Activated CD8-positive, alpha-beta memory T cell treated with anti-CD3 and anti-CD28 coated beads, Interleukin-2, amount 50 U/mL, for 48 hours (primary cell): Measurements from ENCODE around the gene STARD3.

Source experiments
- DNase-seq: peaks from one replicate; pipeline ENCODE4 v3.0.0-alpha.2; 2020

The STARD3 gene

GRCh38 chr17:39660397-39661385 is 23.7 kb downstream of the STARD3 start:
- DNase-seq, result no peak

DNA sequence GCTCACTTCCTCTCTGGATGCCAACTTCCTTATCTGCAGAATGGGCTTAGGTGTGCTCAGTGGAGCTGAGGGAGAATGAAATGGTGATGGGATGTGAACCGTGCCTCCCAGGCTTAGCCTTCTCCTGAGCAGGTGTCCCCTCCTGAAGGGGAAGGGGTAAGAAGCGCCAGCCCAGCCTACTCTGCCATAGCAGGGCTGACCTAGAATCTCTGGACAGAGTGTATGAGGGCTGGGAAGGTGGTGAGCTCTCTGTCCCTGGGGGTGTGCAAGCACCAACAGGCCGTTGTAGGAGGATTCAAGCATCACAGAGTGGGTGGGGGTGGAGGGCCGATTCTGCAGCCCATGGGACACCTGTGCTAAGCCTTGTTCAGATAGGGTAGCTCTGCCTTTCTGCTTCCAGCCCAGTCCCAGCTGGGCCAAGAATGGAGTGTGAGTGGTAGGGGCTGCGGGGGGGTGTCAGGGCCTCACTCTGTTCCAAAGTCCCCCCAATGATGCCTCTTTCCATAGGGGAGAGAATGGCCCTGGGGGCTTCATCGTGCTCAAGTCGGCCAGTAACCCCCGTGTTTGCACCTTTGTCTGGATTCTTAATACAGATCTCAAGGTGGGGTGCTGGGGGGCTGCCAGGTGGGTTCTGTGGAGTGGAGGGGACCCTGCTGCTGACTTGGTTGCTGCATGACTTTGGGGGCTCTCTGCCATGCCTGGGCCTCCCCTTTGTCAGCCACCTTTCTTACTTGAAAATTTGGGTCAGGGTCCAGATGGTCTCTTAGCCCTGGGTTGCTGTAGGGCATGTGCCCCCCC is 25.0 kb downstream of the STARD3 start:
- DNase-seq, result no peak

GRCh38 chr17:39662551-39663339 is 25.8 kb downstream of the STARD3 start:
- no peak for DNase-seq

- DNase-seq, result no peak
These were observed 26.4 kb downstream of the STARD3 start for GRCh38 chr17:39663340-39663687.

GRCh38 chr17:39663688-39664580 is 27.0 kb downstream of the STARD3 start:
- DNase-seq, result no peak

DNA sequence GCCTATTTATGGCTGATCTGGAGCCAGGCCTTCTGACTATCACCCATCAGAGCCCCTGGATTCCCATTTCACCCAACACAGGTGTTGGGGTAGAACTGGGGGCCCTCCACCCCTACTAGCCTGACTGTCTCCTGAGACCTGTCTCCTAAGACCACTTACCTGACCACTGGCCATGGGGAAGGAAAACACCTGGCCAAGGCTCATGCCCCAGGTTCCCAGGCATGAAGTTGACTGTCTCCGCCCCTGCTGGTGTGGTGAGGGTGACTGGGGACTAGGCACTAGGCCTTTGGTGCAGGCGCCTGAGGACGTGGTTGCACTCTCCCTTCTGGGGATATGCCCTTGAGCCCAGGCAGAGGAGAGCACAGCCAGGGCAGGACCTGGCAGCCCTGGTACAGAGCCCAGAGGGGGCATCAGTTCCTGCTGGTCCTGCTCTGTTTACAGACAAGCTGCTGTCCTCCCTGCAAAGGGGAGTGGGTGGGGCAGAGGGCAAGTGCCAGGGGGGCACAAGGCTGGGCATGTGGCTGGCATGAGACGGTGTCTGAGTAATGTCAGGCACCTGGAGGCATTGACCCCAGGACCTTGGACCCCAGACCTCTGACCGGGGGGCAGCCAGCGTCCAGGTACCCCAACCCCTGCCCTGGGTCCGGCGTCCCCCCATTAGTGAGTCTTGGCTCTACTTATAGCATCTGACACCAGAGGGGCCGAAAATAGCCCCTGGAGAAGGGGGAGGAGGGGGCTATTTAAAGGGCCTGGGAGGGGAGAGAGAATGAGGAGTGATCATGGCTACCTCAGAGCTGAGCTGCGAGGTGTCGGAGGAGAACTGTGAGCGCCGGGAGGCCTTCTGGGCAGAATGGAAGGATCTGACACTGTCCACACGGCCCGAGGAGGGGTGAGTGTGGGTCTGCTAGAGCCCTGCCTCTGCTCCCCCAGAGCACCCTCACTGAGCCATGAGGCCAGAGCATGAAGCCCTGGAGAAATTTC is 27.9 kb downstream of the STARD3 start, which contains the start of gene TCAP:
TCAP (plus strand) TSS at position 769 of the 981 bp plus-strand sequence; CDS start at position 780, 11 bp downstream.
- DNase-seq, result no peak

DNA sequence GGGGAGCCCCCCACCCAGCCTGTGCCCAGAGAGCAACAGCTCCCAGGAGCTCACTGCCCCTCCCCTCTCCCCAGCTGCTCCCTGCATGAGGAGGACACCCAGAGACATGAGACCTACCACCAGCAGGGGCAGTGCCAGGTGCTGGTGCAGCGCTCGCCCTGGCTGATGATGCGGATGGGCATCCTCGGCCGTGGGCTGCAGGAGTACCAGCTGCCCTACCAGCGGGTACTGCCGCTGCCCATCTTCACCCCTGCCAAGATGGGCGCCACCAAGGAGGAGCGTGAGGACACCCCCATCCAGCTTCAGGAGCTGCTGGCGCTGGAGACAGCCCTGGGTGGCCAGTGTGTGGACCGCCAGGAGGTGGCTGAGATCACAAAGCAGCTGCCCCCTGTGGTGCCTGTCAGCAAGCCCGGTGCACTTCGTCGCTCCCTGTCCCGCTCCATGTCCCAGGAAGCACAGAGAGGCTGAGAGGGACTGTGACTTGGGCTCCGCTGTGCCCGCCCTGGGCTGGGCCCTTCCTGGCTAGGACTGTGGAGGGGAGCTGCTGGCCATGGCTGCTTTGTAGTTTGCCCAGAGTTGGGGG is 28.8 kb downstream of the STARD3 start:
- no peak for DNase-seq

GRCh38 chr17:39666231-39666600 is 29.3 kb downstream of the STARD3 start:
- no peak for DNase-seq

GRCh38 chr17:39666601-39667261 is 29.8 kb downstream of the STARD3 start:
- DNase-seq, result no peak

DNA sequence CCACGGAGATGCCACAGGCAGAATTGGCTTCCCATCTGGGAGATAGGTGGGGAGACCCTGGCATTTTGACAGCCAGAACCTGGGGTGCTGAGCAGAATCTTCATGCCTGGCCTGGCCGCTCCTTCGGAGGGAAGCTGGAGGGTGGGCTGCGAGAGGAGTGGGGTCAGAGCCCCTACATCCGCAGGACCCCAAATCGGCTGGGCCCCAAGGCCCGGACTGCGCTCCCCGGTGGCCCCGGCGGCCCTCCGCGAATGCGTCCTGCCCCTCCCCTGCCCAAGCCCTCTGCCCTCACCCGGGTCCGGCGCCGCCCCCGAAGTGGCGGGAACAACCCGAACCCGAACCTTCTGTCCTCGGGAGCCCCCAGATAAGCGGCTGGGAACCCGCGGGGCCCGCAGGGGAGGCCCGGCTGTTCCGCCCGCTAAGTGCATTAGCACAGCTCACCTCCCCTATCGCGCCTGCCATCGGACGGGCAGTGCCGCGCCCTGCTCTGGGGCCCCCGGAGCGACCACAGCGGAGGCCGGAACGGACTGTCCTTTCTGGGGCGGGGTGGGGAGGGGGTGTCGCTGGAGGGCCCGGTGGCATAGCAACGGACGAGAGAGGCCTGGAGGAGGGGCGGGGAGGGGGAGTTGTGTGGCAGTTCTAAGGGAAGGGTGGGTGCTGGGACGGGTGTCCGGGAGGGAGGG is 30.5 kb downstream of the STARD3 start:
- DNase-seq, result peak; percentile 69

- DNase-seq, result peak; percentile 88
These were observed 31.3 kb downstream of the STARD3 start, which contains the start of gene PNMT for GRCh38 chr17:39667945-39668924. Gene PNMT (plus strand): TSS chr17:39668453. CDS start chr17:39668476, 23 bp downstream.

DNA sequence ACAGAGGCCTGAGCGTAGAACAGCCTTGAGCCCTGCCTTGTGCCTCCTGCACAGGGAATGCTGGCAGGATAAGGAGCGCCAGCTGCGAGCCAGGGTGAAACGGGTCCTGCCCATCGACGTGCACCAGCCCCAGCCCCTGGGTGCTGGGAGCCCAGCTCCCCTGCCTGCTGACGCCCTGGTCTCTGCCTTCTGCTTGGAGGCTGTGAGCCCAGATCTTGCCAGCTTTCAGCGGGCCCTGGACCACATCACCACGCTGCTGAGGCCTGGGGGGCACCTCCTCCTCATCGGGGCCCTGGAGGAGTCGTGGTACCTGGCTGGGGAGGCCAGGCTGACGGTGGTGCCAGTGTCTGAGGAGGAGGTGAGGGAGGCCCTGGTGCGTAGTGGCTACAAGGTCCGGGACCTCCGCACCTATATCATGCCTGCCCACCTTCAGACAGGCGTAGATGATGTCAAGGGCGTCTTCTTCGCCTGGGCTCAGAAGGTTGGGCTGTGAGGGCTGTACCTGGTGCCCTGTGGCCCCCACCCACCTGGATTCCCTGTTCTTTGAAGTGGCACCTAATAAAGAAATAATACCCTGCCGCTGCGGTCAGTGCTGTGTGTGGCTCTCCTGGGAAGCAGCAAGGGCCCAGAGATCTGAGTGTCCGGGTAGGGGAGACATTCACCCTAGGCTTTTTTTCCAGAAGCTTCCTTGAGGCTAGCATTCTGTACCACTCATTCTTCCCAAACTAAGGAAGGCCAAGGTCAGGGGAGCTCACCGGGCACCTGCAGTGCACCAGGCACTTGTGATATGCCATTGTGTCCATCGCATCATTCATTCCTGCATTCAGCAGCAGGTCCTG is 33.2 kb downstream of the STARD3 start:
- no peak for DNase-seq

GRCh38 chr17:39670746-39671145 is 33.8 kb downstream of the STARD3 start:
- DNase-seq, result no peak

- DNase-seq, result no peak
These were observed 34.9 kb downstream of the STARD3 start for GRCh38 chr17:39671651-39672521.

- no peak for DNase-seq
These were observed 35.8 kb downstream of the STARD3 start for GRCh38 chr17:39672522-39673334.
